A549 (cell line): ENCODE data around the gene EXOC4. TPM values are rescaled to one million over a fixed set of nuclear protein-coding genes. Genes with fewer than 3 reads are reported as not detected.
A peak's percentile ranks its signal among the peaks of the same experiment; 100 is the strongest.
"Not testable (repeated sequence)": the region's sequence is repeated elsewhere in the genome, so short reads cannot be mapped to it uniquely, and the experiment has no call there.

Source experiments
- ATAC-seq, 2 experiments: fragments of 200-7000 bp in 1 of 2; fragments of >200 bp in 1 of 2; cut with Nextera tagmentation in 1 of 2; cut with Tn5 transposase in 1 of 2; 3 replicates each; pipeline versions ENCODE4 v1.8.0 to v1.9.1; 2018 to 2020; ENCODE audit warnings: mild to moderate bottlenecking in 1 of 2, moderate library complexity in 1 of 2
- CTCF ChIA-PET: fragments of 300-600 bp; sonication (Branson Sonifier 250); formaldehyde crosslinking; extraction: SDS; loops from one replicate; lab custom pipeline; 2021; ENCODE audit warnings: antibody characterized with exemption, inconsistent platforms; lab: Yijun Ruan, JAX
- POLR2A ChIA-PET: fragments of 350-600 bp; formaldehyde crosslinking; extraction: SDS; loops from one replicate; lab custom pipeline; 2021; ENCODE audit warnings: antibody characterized with exemption, inconsistent platforms; lab: Yijun Ruan, JAX
- DNase-seq, 2 experiments: peaks; one replicate each; pipeline versions ENCODE4 v3.0.0 to v3.0.0-alpha.2; 2011 to 2016; ENCODE audit warnings: low read depth in 1 of 2, low spot score in 1 of 2
- FAIRE-seq: peaks from 2 replicates; lab custom pipeline; 2011; peaks lifted over from hg19 to GRCh38; lab: Jason Lieb, UNC
- H3K27ac ChIP-seq, 2 experiments: fragments of >200 bp; sonication (Bioruptor Twin); formaldehyde crosslinking; 3 replicates each; pipeline ENCODE4 v1.5.1; 2016 to 2017
- H3K4me1 ChIP-seq: fragments of >200 bp; sonication (Bioruptor Twin); formaldehyde crosslinking; 3 replicates; pipeline ENCODE4 v1.6.1; 2016
- H3K4me2 ChIP-seq: fragments of >200 bp; sonication (Bioruptor Twin); formaldehyde crosslinking; 3 replicates; pipeline ENCODE4 v1.6.1; 2016
- H3K4me3 ChIP-seq: fragments of >200 bp; sonication (Bioruptor Twin); formaldehyde crosslinking; 3 replicates; pipeline ENCODE4 v1.5.1; 2016
- H3K9me3 ChIP-seq: fragments of >200 bp; sonication (Bioruptor Twin); formaldehyde crosslinking; 3 replicates; pipeline ENCODE4 v1.6.1; 2016
- BHLHE40 ChIP-seq: IDR thresholded peaks from 2 replicates; pipeline ENCODE4 v1.6.1; 2012; ENCODE audit warnings: low read depth, low read length, inconsistent platforms
- EHMT2 ChIP-seq: fragments of 200-600 bp; sonication (generic); IDR thresholded peaks from 2 replicates; pipeline ENCODE4 v1.6.1; 2016; ENCODE audit warnings: antibody characterized with exemption, low read depth, mild to moderate bottlenecking, moderate library complexity
- HOXB13 ChIP-seq: fragments of 250-450 bp; sonication (Bioruptor Pico); IDR thresholded peaks from 2 replicates; pipeline ENCODE4 v1.5.0; 2020; ENCODE audit warnings: low read depth, mild to moderate bottlenecking, moderate library complexity
- MAFK ChIP-seq: fragments of 450-650 bp; IDR thresholded peaks from 2 replicates; pipeline ENCODE4 v1.6.1; 2014; ENCODE audit not compliant: partially characterized antibody
- MAZ ChIP-seq: fragments of 150-350 bp; IDR thresholded peaks from 2 replicates; pipeline ENCODE4 v1.6.1; 2014; ENCODE audit warnings: antibody characterized with exemption, low read depth, low read length, borderline replicate concordance
- PHF8 ChIP-seq: fragments of 200-600 bp; sonication (generic); IDR thresholded peaks from 2 replicates; pipeline ENCODE4 v1.6.1; 2016; ENCODE audit warnings: low read depth, mild to moderate bottlenecking, antibody characterized with exemption, moderate library complexity, borderline replicate concordance
- ZNF302 ChIP-seq: fragments of 250-450 bp; sonication (Bioruptor Pico); IDR thresholded peaks from 2 replicates; pipeline ENCODE4 v1.9.0; 2021; ENCODE audit warnings: inconsistent platforms, mild to moderate bottlenecking, moderate library complexity
- WGBS: methylation state at CpG from one replicate; pipeline ENCODE4 v1.1.6; 2017; ENCODE audit errors: missing lambda C conversion rate; 5-methylcytosine and 5-hydroxymethylcytosine counted together
- polyA plus RNA-seq, 4 experiments: library from polyadenylated mRNA; depleted of rRNA in 3 of 4; stranded (reverse); fragments of >200 nt; fragmentation: RNase III in 1 of 4; extraction: RNeasy Plus Mini Kit Qiagen cat#74134 plus additional on column Dnase treatment in 1 of 4; gene quantifications; 2 replicates in 3 of 4; 3 replicates in 1 of 4; pipeline ENCODE4 v1.2.3, GENCODE V29; 2011 to 2017
- TF ChIP-seq, protein P1 (sequence below): fragments of >200 bp; sonication (Bioruptor Twin); formaldehyde crosslinking; IDR thresholded peaks from 3 replicates; pipeline ENCODE4 v1.5.1; 2016
- TF ChIP-seq, protein P2 (sequence below): fragments of 450-650 bp; IDR thresholded peaks from 2 replicates; pipeline ENCODE4 v1.6.1; 2014; ENCODE audit warnings: antibody characterized with exemption
- TF ChIP-seq, protein P3 (sequence below): fragments of 200-600 bp; sonication (generic); IDR thresholded peaks from 2 replicates; pipeline ENCODE4 v1.6.1; 2016; ENCODE audit warnings: antibody characterized with exemption, mild to moderate bottlenecking, moderate library complexity

Gene EXOC4
- polyA plus RNA-seq, 2 of the 4 experiments (the other 2 are of a cell fraction): 33.4 to 73.1 TPM

DNA sequence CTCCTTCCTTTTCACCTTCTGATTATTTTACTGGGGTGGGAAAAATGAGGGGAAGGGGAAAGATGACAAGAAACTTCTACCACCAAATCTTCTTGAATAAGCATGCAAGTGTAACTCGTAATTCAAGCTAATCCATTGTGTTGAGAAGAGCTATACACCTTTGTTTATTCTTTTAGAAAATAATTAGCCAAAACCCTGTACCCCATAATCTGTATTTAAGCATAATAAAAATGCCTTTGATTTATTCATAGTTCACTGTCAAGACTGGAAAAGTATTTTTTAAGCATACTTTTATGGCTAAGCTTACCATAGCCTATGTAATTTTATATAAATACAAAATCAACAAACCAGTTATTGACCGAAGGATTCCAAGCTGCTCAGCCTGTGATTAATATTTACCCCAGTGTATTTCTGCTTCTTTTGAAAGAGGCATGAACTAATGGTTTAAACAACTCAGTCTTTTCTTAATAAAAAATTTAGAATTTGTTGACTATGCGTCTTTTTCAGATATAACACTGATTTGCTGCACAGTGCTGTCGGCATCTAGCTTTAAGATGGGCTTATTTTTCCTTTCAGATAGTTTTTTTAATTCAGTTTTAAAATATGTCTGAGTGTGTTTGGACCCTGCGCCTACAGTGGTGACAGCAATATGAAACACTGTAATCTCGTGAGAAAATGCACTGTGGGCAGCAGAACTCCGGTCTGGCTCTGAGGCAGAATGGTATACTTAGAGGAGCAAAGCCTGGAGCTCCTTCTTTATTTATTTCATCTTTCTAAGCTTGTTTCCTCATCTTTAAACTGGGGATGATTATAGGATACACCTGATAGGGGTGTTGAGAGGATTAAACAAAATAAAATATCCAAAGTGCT is 635.4 kb downstream of the EXOC4 start:
- no peaks in the 10 kb centered on the region for H3K9me3 ChIP-seq
- ATAC-seq: no peak; a peak in 1 of 6 replicates
- CTCF ChIA-PET: no interaction called here
- no peak for TF ChIP-seq MAZ
- TF ChIP-seq HOXB13 (CRISPR knock-in tag): no peak
- no peak for TF ChIP-seq EHMT2
- peak; percentile 62 for TF ChIP-seq MAFK
- TF ChIP-seq, protein P1, sequence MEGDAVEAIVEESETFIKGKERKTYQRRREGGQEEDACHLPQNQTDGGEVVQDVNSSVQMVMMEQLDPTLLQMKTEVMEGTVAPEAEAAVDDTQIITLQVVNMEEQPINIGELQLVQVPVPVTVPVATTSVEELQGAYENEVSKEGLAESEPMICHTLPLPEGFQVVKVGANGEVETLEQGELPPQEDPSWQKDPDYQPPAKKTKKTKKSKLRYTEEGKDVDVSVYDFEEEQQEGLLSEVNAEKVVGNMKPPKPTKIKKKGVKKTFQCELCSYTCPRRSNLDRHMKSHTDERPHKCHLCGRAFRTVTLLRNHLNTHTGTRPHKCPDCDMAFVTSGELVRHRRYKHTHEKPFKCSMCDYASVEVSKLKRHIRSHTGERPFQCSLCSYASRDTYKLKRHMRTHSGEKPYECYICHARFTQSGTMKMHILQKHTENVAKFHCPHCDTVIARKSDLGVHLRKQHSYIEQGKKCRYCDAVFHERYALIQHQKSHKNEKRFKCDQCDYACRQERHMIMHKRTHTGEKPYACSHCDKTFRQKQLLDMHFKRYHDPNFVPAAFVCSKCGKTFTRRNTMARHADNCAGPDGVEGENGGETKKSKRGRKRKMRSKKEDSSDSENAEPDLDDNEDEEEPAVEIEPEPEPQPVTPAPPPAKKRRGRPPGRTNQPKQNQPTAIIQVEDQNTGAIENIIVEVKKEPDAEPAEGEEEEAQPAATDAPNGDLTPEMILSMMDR: no peak
- TF ChIP-seq, all 56 proteins: peak for 1
- H3K27ac ChIP-seq: no peak overlapping the region
- H3K4me3 ChIP-seq: no peak overlapping the region
- peak overlapping the region; percentile 54 for H3K4me2 ChIP-seq
- POLR2A ChIA-PET: interaction anchor here (0.5 kb wide), 1 partner anchor 765 kb away, joined by 3 read pairs; no protein-coding TSS in a partner anchor
- WGBS: 26% methylated on average over 7 of the region's 7 CpGs
- H3K4me1 ChIP-seq: peaks cover 17% of the 10 kb centered on the region
- FAIRE-seq: peak; percentile 13
- DNase-seq: no peak

DNA sequence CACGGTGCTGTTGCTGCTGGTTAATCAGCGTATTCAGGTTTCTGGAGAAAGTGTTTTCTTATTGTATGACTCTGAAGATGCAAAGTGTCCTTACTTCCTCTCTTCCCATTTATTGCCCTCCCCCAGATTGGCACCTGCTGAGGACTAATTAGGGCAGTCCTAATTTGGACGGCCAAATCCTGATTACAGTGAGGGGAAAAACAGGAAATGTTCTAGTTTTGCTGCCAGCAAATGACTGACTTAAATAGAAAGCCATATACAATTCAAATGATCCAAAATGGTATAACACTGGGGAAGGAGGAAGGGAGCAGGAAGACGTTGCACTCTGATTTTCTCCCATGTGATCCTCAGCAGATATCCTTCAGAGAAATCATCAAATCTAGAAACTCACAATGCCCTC is 651.9 kb downstream of the EXOC4 start:
- no peak overlapping the region for H3K27ac ChIP-seq
- ATAC-seq (no peak), FAIRE-seq (no peak), DNase-seq (no peak)
- ChIA-PET CTCF (interaction anchor here (1.4 kb wide), 1 partner anchor 47 kb away, joined by 4 read pairs; no protein-coding TSS in a partner anchor), POLR2A (no interaction called here)
- 73% methylated on average over 4 of the region's 4 CpGs for WGBS
- H3K4me3 ChIP-seq: no peak overlapping the region
- H3K4me1 ChIP-seq: no peaks in the 10 kb centered on the region
- no peak overlapping the region for H3K4me2 ChIP-seq
- no peaks in the 10 kb centered on the region for H3K9me3 ChIP-seq
- TF ChIP-seq ZNF302 (CRISPR knock-in tag): no peak
- TF ChIP-seq MAFK: no peak
- TF ChIP-seq, protein P2, sequence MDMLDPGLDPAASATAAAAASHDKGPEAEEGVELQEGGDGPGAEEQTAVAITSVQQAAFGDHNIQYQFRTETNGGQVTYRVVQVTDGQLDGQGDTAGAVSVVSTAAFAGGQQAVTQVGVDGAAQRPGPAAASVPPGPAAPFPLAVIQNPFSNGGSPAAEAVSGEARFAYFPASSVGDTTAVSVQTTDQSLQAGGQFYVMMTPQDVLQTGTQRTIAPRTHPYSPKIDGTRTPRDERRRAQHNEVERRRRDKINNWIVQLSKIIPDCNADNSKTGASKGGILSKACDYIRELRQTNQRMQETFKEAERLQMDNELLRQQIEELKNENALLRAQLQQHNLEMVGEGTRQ: no peak
- no peak for TF ChIP-seq BHLHE40
- TF ChIP-seq, protein P3, sequence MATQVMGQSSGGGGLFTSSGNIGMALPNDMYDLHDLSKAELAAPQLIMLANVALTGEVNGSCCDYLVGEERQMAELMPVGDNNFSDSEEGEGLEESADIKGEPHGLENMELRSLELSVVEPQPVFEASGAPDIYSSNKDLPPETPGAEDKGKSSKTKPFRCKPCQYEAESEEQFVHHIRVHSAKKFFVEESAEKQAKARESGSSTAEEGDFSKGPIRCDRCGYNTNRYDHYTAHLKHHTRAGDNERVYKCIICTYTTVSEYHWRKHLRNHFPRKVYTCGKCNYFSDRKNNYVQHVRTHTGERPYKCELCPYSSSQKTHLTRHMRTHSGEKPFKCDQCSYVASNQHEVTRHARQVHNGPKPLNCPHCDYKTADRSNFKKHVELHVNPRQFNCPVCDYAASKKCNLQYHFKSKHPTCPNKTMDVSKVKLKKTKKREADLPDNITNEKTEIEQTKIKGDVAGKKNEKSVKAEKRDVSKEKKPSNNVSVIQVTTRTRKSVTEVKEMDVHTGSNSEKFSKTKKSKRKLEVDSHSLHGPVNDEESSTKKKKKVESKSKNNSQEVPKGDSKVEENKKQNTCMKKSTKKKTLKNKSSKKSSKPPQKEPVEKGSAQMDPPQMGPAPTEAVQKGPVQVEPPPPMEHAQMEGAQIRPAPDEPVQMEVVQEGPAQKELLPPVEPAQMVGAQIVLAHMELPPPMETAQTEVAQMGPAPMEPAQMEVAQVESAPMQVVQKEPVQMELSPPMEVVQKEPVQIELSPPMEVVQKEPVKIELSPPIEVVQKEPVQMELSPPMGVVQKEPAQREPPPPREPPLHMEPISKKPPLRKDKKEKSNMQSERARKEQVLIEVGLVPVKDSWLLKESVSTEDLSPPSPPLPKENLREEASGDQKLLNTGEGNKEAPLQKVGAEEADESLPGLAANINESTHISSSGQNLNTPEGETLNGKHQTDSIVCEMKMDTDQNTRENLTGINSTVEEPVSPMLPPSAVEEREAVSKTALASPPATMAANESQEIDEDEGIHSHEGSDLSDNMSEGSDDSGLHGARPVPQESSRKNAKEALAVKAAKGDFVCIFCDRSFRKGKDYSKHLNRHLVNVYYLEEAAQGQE: no peak
- no peak for TF ChIP-seq PHF8

DNA sequence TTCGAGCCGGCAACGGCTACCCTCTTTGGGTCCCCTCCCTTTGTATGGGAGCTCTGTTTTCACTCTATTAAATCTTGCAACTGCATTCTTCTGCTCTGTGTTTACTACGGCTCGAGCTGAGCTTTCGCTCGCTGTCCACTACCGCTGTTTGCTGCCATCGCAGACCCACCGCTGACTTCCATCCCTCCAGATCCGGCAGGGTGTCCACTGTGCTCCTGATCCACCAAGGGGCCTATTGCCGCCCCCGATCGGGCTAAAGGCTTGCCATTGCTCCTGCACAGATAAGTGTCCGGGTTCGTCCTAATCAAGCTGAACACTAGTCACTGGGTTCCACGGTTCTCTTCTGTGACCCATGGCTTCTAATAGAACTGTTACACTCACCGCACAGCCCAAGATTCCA is 653.7 kb downstream of the EXOC4 start:
- DNase-seq, H3K27ac ChIP-seq, POLR2A ChIA-PET, H3K9me3 ChIP-seq, H3K4me1 ChIP-seq, H3K4me3 ChIP-seq, FAIRE-seq, H3K4me2 ChIP-seq, ATAC-seq: not testable (repeated sequence)
- 91% methylated on average over 15 of the region's 18 CpGs for WGBS
- CTCF ChIA-PET: interaction anchor here (1.4 to 1.5 kb wide), 2 partner anchors 53 to 514 kb away, joined by 3 read pairs; no protein-coding TSS in a partner anchor
